HepG2 (cell line): ENCODE results near the gene TMX2. TPM values are rescaled to one million over a fixed set of nuclear protein-coding genes. Genes with fewer than 3 reads are reported as not detected.
"Not testable (repeated sequence)": the region's sequence is repeated elsewhere in the genome, so short reads cannot be mapped to it uniquely, and the experiment has no call there.

Source experiments
- ATAC-seq: fragments of 200-7000 bp; cut with Tn5 transposase; 3 replicates; pipeline ENCODE4 v1.9.1; 2020; ENCODE audit warnings: mild to moderate bottlenecking, moderate library complexity
- BruUV-seq: library from RNA; stranded (reverse); fragments of 400-500 nt; replicated peaks from 2 replicates; lab custom pipeline; 2021; lab: Mats Ljungman, UMichigan
- CTCF ChIA-PET: fragments of 300-600 bp; formaldehyde crosslinking; extraction: SDS; loops from one replicate; lab custom pipeline; 2021; ENCODE audit warnings: low total read pairs, inconsistent platforms, low intra/inter-chr PET ratio; lab: Yijun Ruan, JAX
- POLR2A ChIA-PET: fragments of 350-600 bp; sonication (Branson Sonifier 250); formaldehyde crosslinking; loops from one replicate; lab custom pipeline; 2020; ENCODE audit warnings: antibody characterized with exemption, inconsistent platforms; lab: Yijun Ruan, JAX
- DNase-seq: peaks from one replicate; pipeline ENCODE4 v3.0.0-alpha.2; 2015; ENCODE audit warnings: low spot score
- FAIRE-seq: peaks from 3 replicates; lab custom pipeline; 2011; peaks lifted over from hg19 to GRCh38; lab: Jason Lieb, UNC
- H2AFZ ChIP-seq: one replicate; pipeline ENCODE4 v1.6.1; 2011; ENCODE audit warnings: low read length, inconsistent platforms
- H3K27ac ChIP-seq: fragments of 300-600 bp; 3 replicates; pipeline ENCODE4 v1.8.0; 2011; ENCODE audit warnings: mixed run types, mild to moderate bottlenecking, mixed read lengths, low read length, inconsistent platforms; ENCODE audit not compliant: insufficient read depth; ENCODE audit errors: extremely low read length
- H3K27me3 ChIP-seq, 2 experiments: fragments of 200-600 bp in 1 of 2; 2 replicates in 1 of 2; 3 replicates in 1 of 2; pipeline versions ENCODE4 v1.6.0 to v1.8.0; 2011; ENCODE audit warnings: low read length in 2 of 2, mild to moderate bottlenecking in 2 of 2, moderate library complexity in 2 of 2, inconsistent platforms in 1 of 2; ENCODE audit not compliant: insufficient read depth in 2 of 2, control insufficient read depth in 1 of 2
- H3K36me3 ChIP-seq, 2 experiments: fragments of 200-600 bp in 1 of 2; replicated peaks in 1 of 2; 2 replicates in 1 of 2; 3 replicates in 1 of 2; pipeline versions ENCODE4 v1.5.1 to v1.8.0; 2011; ENCODE audit warnings: low read length in 2 of 2, inconsistent platforms in 1 of 2; ENCODE audit not compliant: insufficient read depth in 2 of 2, control insufficient read depth in 1 of 2
- H3K4me1 ChIP-seq: 2 replicates; pipeline ENCODE4 v1.5.1; 2012; ENCODE audit warnings: low read length, inconsistent platforms; ENCODE audit not compliant: insufficient read depth
- H3K4me2 ChIP-seq: 2 replicates; pipeline ENCODE4 v1.6.0; 2011; ENCODE audit warnings: low read depth, low read length, inconsistent platforms
- H3K4me3 ChIP-seq, 3 experiments: fragments of 200-600 bp in 1 of 3; sonication (generic), shearing (Covaris generic) in 1 of 3; replicated peaks in 1 of 3; 2 replicates each; pipeline ENCODE4 v1.5.1; 2011 to 2016; ENCODE audit warnings: low read length in 3 of 3, inconsistent platforms in 2 of 3, low read depth in 2 of 3, mild to moderate bottlenecking in 2 of 3, control low read depth in 1 of 3, mixed read lengths in 1 of 3; ENCODE audit not compliant: insufficient read depth in 1 of 3
- H3K79me2 ChIP-seq: one replicate; pipeline ENCODE4 v1.6.1; 2011; ENCODE audit warnings: low read length, inconsistent platforms; ENCODE audit not compliant: insufficient read depth
- H3K9ac ChIP-seq: 2 replicates; pipeline ENCODE4 v1.6.0; 2011; ENCODE audit warnings: mild to moderate bottlenecking, low read depth, low read length, inconsistent platforms; ENCODE audit not compliant: insufficient read depth
- H3K9me3 ChIP-seq: 2 replicates; pipeline ENCODE4 v1.5.1; 2012; ENCODE audit warnings: mild to moderate bottlenecking, low read length
- H4K20me1 ChIP-seq: 2 replicates; pipeline ENCODE4 v1.6.0; 2011; ENCODE audit warnings: inconsistent platforms, mild to moderate bottlenecking, low read length, moderate library complexity; ENCODE audit not compliant: insufficient read depth
- AGO2 ChIP-seq: fragments of 200-400 bp; formaldehyde crosslinking; optimal IDR thresholded peaks from 2 replicates; pipeline ENCODE3; 2017; ENCODE audit warnings: mild to moderate bottlenecking, low read depth, low read length, moderate library complexity
- BRCA1 ChIP-seq: sonication (generic); formaldehyde crosslinking; IDR thresholded peaks from 2 replicates; pipeline ENCODE4 v1.4.0; 2020; ENCODE audit warnings: missing genetic modification reagents
- DDIT3 ChIP-seq: sonication (generic); formaldehyde crosslinking; IDR thresholded peaks from 2 replicates; pipeline ENCODE4 v1.4.0; 2020; ENCODE audit warnings: mild to moderate bottlenecking, missing genetic modification reagents
- EED ChIP-seq: sonication (generic); formaldehyde crosslinking; IDR thresholded peaks from 2 replicates; pipeline ENCODE4 v1.5.0; 2020; ENCODE audit warnings: mild to moderate bottlenecking, missing genetic modification reagents
- JUNB ChIP-seq: sonication (generic); formaldehyde crosslinking; IDR thresholded peaks from 2 replicates; pipeline ENCODE4 v1.8.0; 2022; ENCODE audit warnings: missing genetic modification reagents, mild to moderate bottlenecking, borderline replicate concordance
- MAX ChIP-seq: IDR thresholded peaks from 2 replicates; pipeline ENCODE4 v1.6.1; 2012; ENCODE audit warnings: inconsistent platforms
- NR2C2 ChIP-seq: sonication (generic); formaldehyde crosslinking; IDR thresholded peaks from 2 replicates; pipeline ENCODE4 v1.4.0; 2020; ENCODE audit warnings: missing genetic modification reagents, mild to moderate bottlenecking, moderate library complexity, borderline replicate concordance
- PAF1 ChIP-seq: IDR thresholded peaks from 2 replicates; pipeline ENCODE4 v1.6.1; 2016; ENCODE audit warnings: missing genetic modification reagents, missing compliant biosample characterization
- SALL1 ChIP-seq: sonication (generic); formaldehyde crosslinking; IDR thresholded peaks from 2 replicates; pipeline ENCODE4 v1.8.0; 2022; ENCODE audit warnings: mild to moderate bottlenecking, missing genetic modification reagents
- SMAD9 ChIP-seq: sonication (generic); formaldehyde crosslinking; IDR thresholded peaks from 2 replicates; pipeline ENCODE4 v1.5.1; 2020; ENCODE audit warnings: mild to moderate bottlenecking, missing genetic modification reagents
- SP2 ChIP-seq: sonication (generic); formaldehyde crosslinking; IDR thresholded peaks from 2 replicates; pipeline ENCODE4 v1.5.1; 2020; ENCODE audit warnings: mild to moderate bottlenecking, missing genetic modification reagents
- TOE1 ChIP-seq: sonication (generic); formaldehyde crosslinking; IDR thresholded peaks from 2 replicates; pipeline ENCODE4 v1.4.0; 2020; ENCODE audit warnings: mild to moderate bottlenecking, missing genetic modification reagents
- ZBTB3 ChIP-seq: sonication (generic); formaldehyde crosslinking; IDR thresholded peaks from 2 replicates; pipeline ENCODE4 v1.4.0; 2020; ENCODE audit warnings: low read depth, mild to moderate bottlenecking, moderate library complexity, missing genetic modification reagents, borderline replicate concordance
- ZNF430 ChIP-seq: sonication (generic); formaldehyde crosslinking; IDR thresholded peaks from 2 replicates; pipeline ENCODE4 v1.9.0; 2021; ENCODE audit warnings: mild to moderate bottlenecking, missing genetic modification reagents
- ZNF431 ChIP-seq: sonication (generic); formaldehyde crosslinking; IDR thresholded peaks from 2 replicates; pipeline ENCODE4 v1.9.0; 2022; ENCODE audit warnings: missing genetic modification reagents, low read depth, mild to moderate bottlenecking, borderline replicate concordance
- ZNF432 ChIP-seq: sonication (generic); formaldehyde crosslinking; IDR thresholded peaks from 2 replicates; pipeline ENCODE4 v1.5.0; 2020; ENCODE audit warnings: missing genetic modification reagents, mild to moderate bottlenecking, borderline replicate concordance
- ZNF441 ChIP-seq: sonication (generic); formaldehyde crosslinking; IDR thresholded peaks from 2 replicates; pipeline ENCODE4 v1.7.0; 2021; ENCODE audit warnings: missing genetic modification reagents, borderline replicate concordance
- ZNF513 ChIP-seq: sonication (generic); formaldehyde crosslinking; conservative IDR thresholded peaks from 2 replicates; pipeline ENCODE4 v1.5.0; 2020; ENCODE audit warnings: missing genetic modification reagents
- ZNF550 ChIP-seq: sonication (generic); formaldehyde crosslinking; IDR thresholded peaks from 2 replicates; pipeline ENCODE4 v1.4.0; 2020; ENCODE audit warnings: mild to moderate bottlenecking, missing genetic modification reagents, borderline replicate concordance
- ZNF605 ChIP-seq: sonication (generic); formaldehyde crosslinking; IDR thresholded peaks from 2 replicates; pipeline ENCODE4 v1.8.0; 2022; ENCODE audit warnings: mild to moderate bottlenecking, missing genetic modification reagents
- WGBS: methylation state at CpG from one replicate; pipeline ENCODE4 v1.1.6; 2017; ENCODE audit warnings: low lambda C conversion rate; 5-methylcytosine and 5-hydroxymethylcytosine counted together
- in situ Hi-C: cut with HindIII; loops from 2 replicates; pipeline ENCODE4 v1.10.0; 2017; ENCODE audit warnings: low pct_unique_long_range_greater_than_20kb; ENCODE audit not compliant: extremely low pct_ligation_motif_present
- intact Hi-C: fragments of 100-400 bp; cut with micrococcal nuclease; formaldehyde crosslinking; loops from one replicate; pipeline ENCODE4 v1.10.0; 2022; ENCODE audit not compliant: unreplicated experiment
- polyA plus RNA-seq, 8 experiments: library from polyadenylated mRNA; depleted of rRNA in 3 of 8; stranded (reverse) in 7 of 8; unstranded in 1 of 8; fragments of >200 nt; fragmentation: Illumina TruSeq in 4 of 8; extraction: Trizol in 4 of 8; gene quantifications; 2 replicates each; pipeline versions ENCODE4 v1.2.1 to v1.2.3, GENCODE V29; 2011 to 2016; ENCODE audit warnings: low read depth in 4 of 8, missing spikeins in 1 of 8, mixed read lengths in 1 of 8; ENCODE audit not compliant: insufficient read depth in 1 of 8
- total RNA-seq, 5 experiments: library from RNA; depleted of rRNA; stranded (reverse); fragments of >200 nt; fragmentation: Illumina TruSeq; extraction: Trizol; gene quantifications; 2 replicates each; pipeline ENCODE4 v1.2.3, GENCODE V29; 2016; ENCODE audit warnings: low read depth in 1 of 5

Gene TMX2
- total and polyA plus RNA-seq, 2 of the 13 experiments (the other 11 are each of a cell fraction or from before 2014, with no cell fraction given): 84.5 to 129 TPM

GRCh38 chr11:57713835-57714234 is 1.4 kb downstream of the TMX2 start:
- Histone ChIP-seq H3K9ac (peak overlapping the region; percentile 91), H3K4me1 (peaks cover 29% of the 10 kb centered on the region), H3K4me3 (peak overlapping the region; percentile 92 to 98 (median 92)), H3K27ac (no peak overlapping the region), H3K27me3 (no peaks in the 10 kb centered on the region; a peak in 1 of 5 replicates), H3K4me2 (peak overlapping the region; percentile 94), H3K79me2 (peaks cover 42% of the 10 kb centered on the region), H2AFZ (no peak overlapping the region), H3K36me3 (peaks cover 0 to 7% of the 10 kb centered on the region in 2 experiments; a peak in 3 of 5 replicates), H4K20me1 (no peaks in the 10 kb centered on the region), H3K9me3 (no peaks in the 10 kb centered on the region)
- intact Hi-C loops (loop anchor here (2.0 kb wide), 1 partner anchor 65 kb away; no protein-coding TSS in a partner anchor), in situ Hi-C loops (no loop called here)
- WGBS: 87% methylated on average over 2 of the region's 2 CpGs
- ATAC-seq: no peak
- FAIRE-seq: no peak
- no peak for DNase-seq
- ChIA-PET POLR2A (interaction anchor here (1.0 to 1.5 kb wide), 3 partner anchors 9 to 28 kb away, joined by 3 to 6 read pairs (median 3); partner anchors contain the start of gene SELENOH), CTCF (no interaction called here)
- TF ChIP-seq ZNF605 (no peak), ZNF441 (CRISPR knock-in tag) (no peak), PAF1 (CRISPR knock-in tag) (no peak), BRCA1 (CRISPR knock-in tag) (no peak), EED (CRISPR knock-in tag) (no peak), ZNF431 (CRISPR knock-in tag) (no peak), ZNF550 (no peak), NR2C2 (no peak), JUNB (CRISPR knock-in tag) (no peak), ZNF513 (CRISPR knock-in tag) (no peak), MAX (no peak), SP2 (no peak), SMAD9 (no peak), ZNF430 (CRISPR knock-in tag) (no peak), AGO2 (no peak), DDIT3 (no peak), ZBTB3 (CRISPR knock-in tag) (no peak), TOE1 (no peak), SALL1 (CRISPR knock-in tag) (no peak), ZNF432 (no peak)
- no TSS peak for BruUV-seq

- in situ Hi-C loops, FAIRE-seq, DNase-seq, H4K20me1 ChIP-seq, ATAC-seq, H3K9ac ChIP-seq, H2AFZ ChIP-seq, H3K9me3 ChIP-seq, H3K4me3 ChIP-seq, CTCF ChIA-PET, intact Hi-C loops, POLR2A ChIA-PET, H3K27ac ChIP-seq, BruUV-seq, H3K4me2 ChIP-seq, H3K27me3 ChIP-seq: not testable (repeated sequence)
- Histone ChIP-seq H3K36me3 (peaks cover 4 to 23% of the 10 kb centered on the region in 2 experiments; a peak in 4 of 5 replicates), H3K4me1 (peaks cover 18% of the 10 kb centered on the region), H3K79me2 (peaks cover 54% of the 10 kb centered on the region)
- 99% methylated on average over 9 of the region's 34 CpGs for WGBS
Measured at GRCh38 chr11:57716726-57717125, 4.3 kb downstream of the TMX2 start.
